GM23338 (cell line): Measurements from ENCODE around the gene PTPRN2. TPM values are rescaled to one million over a fixed set of nuclear protein-coding genes. Genes with fewer than 3 reads are reported as not detected.

Source experiments
- ATAC-seq: fragments of 200-7000 bp; cut with Tn5 transposase; 3 replicates; pipeline ENCODE4 v1.9.1; 2020
- DNase-seq: peaks from one replicate; pipeline ENCODE4 v3.0.0-alpha.2; 2015; ENCODE audit warnings: low spot score
- H2AFZ ChIP-seq: fragments of 200-600 bp; sonication (generic); 2 replicates; pipeline ENCODE4 v1.8.0; 2016; ENCODE audit warnings: antibody characterized with exemption, mild to moderate bottlenecking, moderate library complexity
- H3F3A ChIP-seq: fragments of 200-600 bp; sonication (generic); replicated peaks from 2 replicates; pipeline ENCODE4 v1.8.0; 2017; ENCODE audit warnings: antibody characterized with exemption, mixed run types, low read depth
- H3K27ac ChIP-seq: fragments of 200-600 bp; sonication (generic); 2 replicates; pipeline ENCODE4 v1.6.1; 2016; ENCODE audit warnings: low read depth
- H3K27me3 ChIP-seq: fragments of 200-600 bp; sonication (generic); 2 replicates; pipeline ENCODE4 v1.8.0; 2016; ENCODE audit warnings: mild to moderate bottlenecking, mixed run types, moderate library complexity; ENCODE audit not compliant: insufficient read depth
- H3K36me3 ChIP-seq: fragments of 200-600 bp; sonication (generic); 2 replicates; pipeline ENCODE4 v1.8.0; 2016; ENCODE audit warnings: mild to moderate bottlenecking; ENCODE audit not compliant: insufficient read depth
- H3K4me1 ChIP-seq: fragments of 200-600 bp; sonication (generic); 2 replicates; pipeline ENCODE4 v1.8.0; 2016; ENCODE audit warnings: mild to moderate bottlenecking, moderate library complexity; ENCODE audit not compliant: insufficient read depth
- H3K4me2 ChIP-seq: fragments of 200-600 bp; sonication (generic); 2 replicates; pipeline ENCODE4 v1.7.1; 2017; ENCODE audit warnings: mixed run types
- H3K4me3 ChIP-seq: fragments of 200-600 bp; sonication (generic); 2 replicates; pipeline ENCODE4 v1.6.1; 2016; ENCODE audit warnings: mixed run types
- H3K79me2 ChIP-seq: fragments of 200-600 bp; sonication (generic); replicated peaks from 2 replicates; pipeline ENCODE4 v1.8.0; 2017; ENCODE audit warnings: mild to moderate bottlenecking; ENCODE audit not compliant: insufficient read depth
- H3K9me2 ChIP-seq: fragments of 200-600 bp; sonication (generic); 2 replicates; pipeline ENCODE4 v1.8.0; 2017; ENCODE audit not compliant: insufficient read depth
- H4K20me1 ChIP-seq: fragments of 200-600 bp; sonication (generic); replicated peaks from 2 replicates; pipeline ENCODE4 v1.8.0; 2017; ENCODE audit warnings: mild to moderate bottlenecking; ENCODE audit not compliant: insufficient read depth
- H3K27ac Mint-ChIP-seq: 2 replicates; pipeline ENCODE4 v1.8.0; 2020; ENCODE audit warnings: inconsistent platforms, mild to moderate bottlenecking, moderate library complexity, mixed read lengths
- H3K27me3 Mint-ChIP-seq: 3 replicates; pipeline ENCODE4 v1.8.0; 2022; ENCODE audit warnings: low read depth, mild to moderate bottlenecking, moderate library complexity, mixed read lengths, inconsistent platforms; ENCODE audit not compliant: insufficient read depth, poor library complexity
- H3K36me3 Mint-ChIP-seq: 3 replicates; pipeline ENCODE4 v1.8.0; 2021; ENCODE audit warnings: low read depth, mild to moderate bottlenecking, inconsistent platforms, moderate library complexity, mixed read lengths
- H3K4me1 Mint-ChIP-seq: 3 replicates; pipeline ENCODE4 v1.8.0; 2020; ENCODE audit warnings: mild to moderate bottlenecking, inconsistent platforms, mixed read lengths
- H3K4me3 Mint-ChIP-seq: 3 replicates; pipeline ENCODE4 v1.8.0; 2021; ENCODE audit warnings: moderate library complexity, mild to moderate bottlenecking, inconsistent platforms, mixed read lengths
- H3K9me3 Mint-ChIP-seq: 3 replicates; pipeline ENCODE4 v1.8.0; 2020; ENCODE audit warnings: moderate library complexity, mild to moderate bottlenecking, inconsistent platforms, mixed read lengths
- CREB1 ChIP-seq: fragments of 250-450 bp; sonication (Bioruptor Pico); IDR thresholded peaks from 2 replicates; pipeline ENCODE4 v1.5.0; 2020; ENCODE audit warnings: low read depth, mild to moderate bottlenecking, moderate library complexity
- EZH2 ChIP-seq: fragments of 200-600 bp; sonication (generic); IDR thresholded peaks from one replicate; pipeline ENCODE4 v1.8.0; 2017; ENCODE audit warnings: antibody characterized with exemption, mild to moderate bottlenecking, low read depth; ENCODE audit not compliant: unreplicated experiment
- NANOG ChIP-seq: IDR thresholded peaks from 2 replicates; pipeline ENCODE4 v1.6.1; 2016; ENCODE audit warnings: antibody characterized with exemption, borderline replicate concordance
- POLR2AphosphoS5 ChIP-seq: IDR thresholded peaks from 2 replicates; pipeline ENCODE4 v1.6.1; 2016; ENCODE audit warnings: antibody characterized with exemption, low read depth
- STAT1 ChIP-seq: IDR thresholded peaks from one replicate; pipeline ENCODE4 v1.6.1; 2016; ENCODE audit warnings: antibody characterized with exemption; ENCODE audit not compliant: unreplicated experiment
- ZNF114 ChIP-seq: fragments of 250-450 bp; sonication (Bioruptor Pico); IDR thresholded peaks from 2 replicates; pipeline ENCODE4 v1.5.0; 2020; ENCODE audit warnings: mild to moderate bottlenecking, moderate library complexity
- polyA plus RNA-seq: library from polyadenylated mRNA; unstranded; fragments of >200 nt; fragmentation: Nextera tagmentation; extraction: Ambion mirVana; gene quantifications from 2 replicates; pipeline ENCODE4 v1.2.1, GENCODE V29; 2016
- total RNA-seq: library from RNA; depleted of rRNA; stranded (reverse); fragments of >200 nt; shearing (Covaris generic); gene quantifications from 2 replicates; pipeline ENCODE4 v1.2.3, GENCODE V29; 2014
- TF ChIP-seq, protein P1 (sequence below): fragments of 250-450 bp; sonication (Bioruptor Pico); IDR thresholded peaks from 2 replicates; pipeline ENCODE4 v1.5.0; 2020; ENCODE audit warnings: mild to moderate bottlenecking, moderate library complexity
- TF ChIP-seq, protein P2 (sequence below): IDR thresholded peaks from one replicate; pipeline ENCODE4 v1.6.1; 2018; ENCODE audit warnings: antibody characterized with exemption; ENCODE audit not compliant: unreplicated experiment

The PTPRN2 gene
- total and polyA plus RNA-seq, 2 experiments from 2014 or later = 0.87 to 4.0 TPM

DNA sequence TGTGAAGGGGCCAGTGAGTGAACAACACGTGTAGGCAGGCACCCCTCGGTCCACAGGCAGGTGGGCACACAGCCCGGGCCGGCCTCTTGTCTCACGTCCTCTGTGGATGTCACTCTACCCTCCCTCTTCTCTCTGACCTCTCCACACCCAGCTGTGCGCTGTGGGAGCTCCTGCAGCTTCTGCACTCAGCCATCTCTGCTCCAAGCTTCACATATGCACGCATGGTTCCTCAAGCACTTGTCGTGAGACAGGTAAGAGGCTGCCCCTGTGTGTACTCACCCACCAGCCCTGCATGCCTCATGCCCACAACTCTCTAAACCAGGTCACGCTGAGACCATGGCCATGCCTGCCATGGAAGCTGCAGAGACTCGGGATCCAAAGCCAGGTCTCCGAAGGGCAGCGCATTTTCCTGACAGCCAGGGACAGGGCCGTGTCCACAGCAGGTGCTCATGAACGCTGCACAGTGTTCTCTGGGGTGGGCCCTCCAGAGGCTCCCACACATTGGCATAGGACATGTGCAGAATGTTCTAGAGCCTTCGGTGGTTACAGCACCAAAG lies 477.5 kb downstream of the PTPRN2 start:
- Histone ChIP-seq H3K9me2 (no peaks in the 10 kb centered on the region), H2AFZ (no peak overlapping the region), H3K27me3 (no peaks in the 10 kb centered on the region), H3K4me2 (no peak overlapping the region), H3F3A (no peaks in the 10 kb centered on the region), H3K36me3 (no peaks in the 10 kb centered on the region), H3K4me1 (no peaks in the 10 kb centered on the region), H3K79me2 (no peaks in the 10 kb centered on the region), H3K4me3 (no peak overlapping the region), H4K20me1 (no peaks in the 10 kb centered on the region), H3K27ac (no peak overlapping the region)
- H3K9me3 Mint-ChIP-seq = peaks cover 11% of the 10 kb centered on the region
- H3K27ac Mint-ChIP-seq = no peak overlapping the region
- TF ChIP-seq, protein P1, sequence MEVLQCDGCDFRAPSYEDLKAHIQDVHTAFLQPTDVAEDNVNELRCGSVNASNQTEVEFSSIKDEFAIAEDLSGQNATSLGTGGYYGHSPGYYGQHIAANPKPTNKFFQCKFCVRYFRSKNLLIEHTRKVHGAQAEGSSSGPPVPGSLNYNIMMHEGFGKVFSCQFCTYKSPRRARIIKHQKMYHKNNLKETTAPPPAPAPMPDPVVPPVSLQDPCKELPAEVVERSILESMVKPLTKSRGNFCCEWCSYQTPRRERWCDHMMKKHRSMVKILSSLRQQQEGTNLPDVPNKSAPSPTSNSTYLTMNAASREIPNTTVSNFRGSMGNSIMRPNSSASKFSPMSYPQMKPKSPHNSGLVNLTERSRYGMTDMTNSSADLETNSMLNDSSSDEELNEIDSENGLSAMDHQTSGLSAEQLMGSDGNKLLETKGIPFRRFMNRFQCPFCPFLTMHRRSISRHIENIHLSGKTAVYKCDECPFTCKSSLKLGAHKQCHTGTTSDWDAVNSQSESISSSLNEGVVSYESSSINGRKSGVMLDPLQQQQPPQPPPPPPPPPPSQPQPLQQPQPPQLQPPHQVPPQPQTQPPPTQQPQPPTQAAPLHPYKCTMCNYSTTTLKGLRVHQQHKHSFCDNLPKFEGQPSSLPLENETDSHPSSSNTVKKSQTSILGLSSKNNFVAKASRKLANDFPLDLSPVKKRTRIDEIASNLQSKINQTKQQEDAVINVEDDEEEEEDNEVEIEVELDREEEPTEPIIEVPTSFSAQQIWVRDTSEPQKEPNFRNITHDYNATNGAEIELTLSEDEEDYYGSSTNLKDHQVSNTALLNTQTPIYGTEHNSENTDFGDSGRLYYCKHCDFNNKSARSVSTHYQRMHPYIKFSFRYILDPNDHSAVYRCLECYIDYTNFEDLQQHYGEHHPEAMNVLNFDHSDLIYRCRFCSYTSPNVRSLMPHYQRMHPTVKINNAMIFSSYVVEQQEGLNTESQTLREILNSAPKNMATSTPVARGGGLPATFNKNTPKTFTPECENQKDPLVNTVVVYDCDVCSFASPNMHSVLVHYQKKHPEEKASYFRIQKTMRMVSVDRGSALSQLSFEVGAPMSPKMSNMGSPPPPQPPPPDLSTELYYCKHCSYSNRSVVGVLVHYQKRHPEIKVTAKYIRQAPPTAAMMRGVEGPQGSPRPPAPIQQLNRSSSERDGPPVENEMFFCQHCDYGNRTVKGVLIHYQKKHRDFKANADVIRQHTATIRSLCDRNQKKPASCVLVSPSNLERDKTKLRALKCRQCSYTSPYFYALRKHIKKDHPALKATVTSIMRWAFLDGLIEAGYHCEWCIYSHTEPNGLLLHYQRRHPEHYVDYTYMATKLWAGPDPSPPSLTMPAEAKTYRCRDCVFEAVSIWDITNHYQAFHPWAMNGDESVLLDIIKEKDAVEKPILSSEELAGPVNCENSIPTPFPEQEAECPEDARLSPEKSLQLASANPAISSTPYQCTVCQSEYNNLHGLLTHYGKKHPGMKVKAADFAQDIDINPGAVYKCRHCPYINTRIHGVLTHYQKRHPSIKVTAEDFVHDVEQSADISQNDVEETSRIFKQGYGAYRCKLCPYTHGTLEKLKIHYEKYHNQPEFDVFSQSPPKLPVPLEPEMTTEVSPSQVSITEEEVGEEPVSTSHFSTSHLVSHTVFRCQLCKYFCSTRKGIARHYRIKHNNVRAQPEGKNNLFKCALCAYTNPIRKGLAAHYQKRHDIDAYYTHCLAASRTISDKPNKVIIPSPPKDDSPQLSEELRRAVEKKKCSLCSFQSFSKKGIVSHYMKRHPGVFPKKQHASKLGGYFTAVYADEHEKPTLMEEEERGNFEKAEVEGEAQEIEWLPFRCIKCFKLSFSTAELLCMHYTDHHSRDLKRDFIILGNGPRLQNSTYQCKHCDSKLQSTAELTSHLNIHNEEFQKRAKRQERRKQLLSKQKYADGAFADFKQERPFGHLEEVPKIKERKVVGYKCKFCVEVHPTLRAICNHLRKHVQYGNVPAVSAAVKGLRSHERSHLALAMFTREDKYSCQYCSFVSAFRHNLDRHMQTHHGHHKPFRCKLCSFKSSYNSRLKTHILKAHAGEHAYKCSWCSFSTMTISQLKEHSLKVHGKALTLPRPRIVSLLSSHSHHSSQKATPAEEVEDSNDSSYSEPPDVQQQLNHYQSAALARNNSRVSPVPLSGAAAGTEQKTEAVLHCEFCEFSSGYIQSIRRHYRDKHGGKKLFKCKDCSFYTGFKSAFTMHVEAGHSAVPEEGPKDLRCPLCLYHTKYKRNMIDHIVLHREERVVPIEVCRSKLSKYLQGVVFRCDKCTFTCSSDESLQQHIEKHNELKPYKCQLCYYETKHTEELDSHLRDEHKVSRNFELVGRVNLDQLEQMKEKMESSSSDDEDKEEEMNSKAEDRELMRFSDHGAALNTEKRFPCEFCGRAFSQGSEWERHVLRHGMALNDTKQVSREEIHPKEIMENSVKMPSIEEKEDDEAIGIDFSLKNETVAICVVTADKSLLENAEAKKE (CRISPR knock-in tag) = no peak
- TF ChIP-seq, protein P2, sequence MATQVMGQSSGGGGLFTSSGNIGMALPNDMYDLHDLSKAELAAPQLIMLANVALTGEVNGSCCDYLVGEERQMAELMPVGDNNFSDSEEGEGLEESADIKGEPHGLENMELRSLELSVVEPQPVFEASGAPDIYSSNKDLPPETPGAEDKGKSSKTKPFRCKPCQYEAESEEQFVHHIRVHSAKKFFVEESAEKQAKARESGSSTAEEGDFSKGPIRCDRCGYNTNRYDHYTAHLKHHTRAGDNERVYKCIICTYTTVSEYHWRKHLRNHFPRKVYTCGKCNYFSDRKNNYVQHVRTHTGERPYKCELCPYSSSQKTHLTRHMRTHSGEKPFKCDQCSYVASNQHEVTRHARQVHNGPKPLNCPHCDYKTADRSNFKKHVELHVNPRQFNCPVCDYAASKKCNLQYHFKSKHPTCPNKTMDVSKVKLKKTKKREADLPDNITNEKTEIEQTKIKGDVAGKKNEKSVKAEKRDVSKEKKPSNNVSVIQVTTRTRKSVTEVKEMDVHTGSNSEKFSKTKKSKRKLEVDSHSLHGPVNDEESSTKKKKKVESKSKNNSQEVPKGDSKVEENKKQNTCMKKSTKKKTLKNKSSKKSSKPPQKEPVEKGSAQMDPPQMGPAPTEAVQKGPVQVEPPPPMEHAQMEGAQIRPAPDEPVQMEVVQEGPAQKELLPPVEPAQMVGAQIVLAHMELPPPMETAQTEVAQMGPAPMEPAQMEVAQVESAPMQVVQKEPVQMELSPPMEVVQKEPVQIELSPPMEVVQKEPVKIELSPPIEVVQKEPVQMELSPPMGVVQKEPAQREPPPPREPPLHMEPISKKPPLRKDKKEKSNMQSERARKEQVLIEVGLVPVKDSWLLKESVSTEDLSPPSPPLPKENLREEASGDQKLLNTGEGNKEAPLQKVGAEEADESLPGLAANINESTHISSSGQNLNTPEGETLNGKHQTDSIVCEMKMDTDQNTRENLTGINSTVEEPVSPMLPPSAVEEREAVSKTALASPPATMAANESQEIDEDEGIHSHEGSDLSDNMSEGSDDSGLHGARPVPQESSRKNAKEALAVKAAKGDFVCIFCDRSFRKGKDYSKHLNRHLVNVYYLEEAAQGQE = no peak
- TF ChIP-seq POLR2AphosphoS5 = no peak
- TF ChIP-seq ZNF114 = no peak
- no peak for TF ChIP-seq STAT1
- no peak for TF ChIP-seq EZH2
- TF ChIP-seq CREB1 (CRISPR knock-in tag) = no peak
- no peak for TF ChIP-seq NANOG
- H3K4me1 Mint-ChIP-seq = no peaks in the 10 kb centered on the region; the same call in 2 of the 3 replicates
- no peak for DNase-seq
- H3K27me3 Mint-ChIP-seq = peaks cover 8% of the 10 kb centered on the region
- no peak for ATAC-seq
- H3K36me3 Mint-ChIP-seq = peaks cover 34% of the 10 kb centered on the region
- H3K4me3 Mint-ChIP-seq = no peak overlapping the region
